GM12865 (cell line): ENCODE results near the gene GDF3.
A peak's percentile ranks its signal among the peaks of the same experiment; 100 is the strongest.

ENCODE experiments used
- DNase-seq: peaks from one replicate; pipeline ENCODE4 v3.0.0; 2010; ENCODE audit warnings: low read depth
- H3K4me3 ChIP-seq: 2 replicates; pipeline ENCODE4 v1.5.1; 2011; ENCODE audit warnings: mild to moderate bottlenecking, low read depth, low read length, control low read depth
- CTCF ChIP-seq: IDR thresholded peaks from 2 replicates; pipeline ENCODE4 v1.5.1; 2011; ENCODE audit warnings: low read length, control low read depth, low read depth, inconsistent platforms; ENCODE audit not compliant: insufficient read depth; ENCODE audit errors: missing control alignments

Gene GDF3

DNA sequence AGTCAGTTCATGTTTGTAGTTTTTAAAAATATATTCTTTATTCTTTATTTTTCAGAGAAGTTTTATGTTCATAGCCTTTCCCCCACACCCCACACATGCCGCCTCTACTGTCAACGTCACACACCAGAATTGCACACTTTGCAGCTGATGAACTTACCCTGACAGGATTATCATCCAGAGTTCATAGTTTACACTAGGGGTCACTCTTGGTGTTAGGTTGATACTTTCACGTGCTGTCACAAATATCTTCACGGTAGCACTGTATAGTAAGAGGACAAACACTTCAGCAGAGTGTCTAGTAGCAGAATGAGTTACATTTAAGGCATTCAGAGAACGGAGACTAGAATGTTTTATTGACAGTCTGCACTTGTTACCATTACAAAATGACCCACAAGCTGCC, 20.8 kb upstream of the GDF3 start:
- peak; percentile 33 for DNase-seq
- no peak overlapping the region for H3K4me3 ChIP-seq
- peak; percentile 14 for TF ChIP-seq CTCF

DNA sequence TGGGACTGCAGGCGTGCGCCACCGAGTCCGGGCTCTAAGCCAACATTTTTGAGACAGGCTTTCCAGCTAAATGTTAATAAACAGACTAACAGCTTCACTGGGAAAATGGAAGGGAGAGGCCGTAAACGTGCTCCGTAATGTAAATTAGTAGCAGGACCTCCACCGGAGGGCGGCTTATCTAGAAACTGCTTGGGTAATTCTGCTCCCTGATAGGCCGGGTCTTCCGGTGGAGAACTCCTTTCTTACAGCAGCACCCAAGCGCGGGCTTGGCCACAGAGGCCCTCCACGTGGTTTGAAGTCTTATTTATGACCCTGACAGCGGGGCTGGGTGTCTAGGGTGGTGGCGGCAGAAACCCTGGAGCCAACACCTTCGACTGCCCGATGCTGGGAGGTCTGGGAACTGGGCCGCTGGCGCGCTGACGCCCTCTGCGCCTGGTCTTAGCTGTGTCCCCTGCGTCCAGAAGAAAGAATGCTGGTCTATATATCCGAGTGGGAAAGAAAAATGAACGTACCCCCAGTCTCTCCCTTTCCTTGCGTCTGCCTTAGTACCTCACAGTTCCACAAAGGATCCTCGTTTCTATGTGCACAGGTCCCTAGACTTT, 17.4 kb upstream of the GDF3 start:
- no peak overlapping the region for H3K4me3 ChIP-seq
- DNase-seq, result no peak
- TF ChIP-seq CTCF, result no peak

GRCh38 chr12:7711133-7711532, 15.6 kb upstream of the GDF3 start, which contains the start of gene DPPA3:
DPPA3 (plus strand) TSS chr12:7711433; CDS start chr12:7711571, 138 bp downstream.
- TF ChIP-seq CTCF, result no peak
- H3K4me3 ChIP-seq, result no peak within 1 kb of the TSS
- DNase-seq, result no peak

- no peak overlapping the region for H3K4me3 ChIP-seq
- DNase-seq, result no peak
- no peak for TF ChIP-seq CTCF
Observed at GRCh38 chr12:7709969-7710675, 14.5 kb upstream of the GDF3 start.

- no peak for TF ChIP-seq CTCF
- no peak for DNase-seq
- no peak overlapping the region for H3K4me3 ChIP-seq
Observed at GRCh38 chr12:7705846-7706245, 10.3 kb upstream of the GDF3 start.

GRCh38 chr12:7695237-7695560, 376 bp downstream of the GDF3 start:
- DNase-seq, result no peak
- TF ChIP-seq CTCF, result no peak
- no peak overlapping the region for H3K4me3 ChIP-seq
